Measurements from ENCODE around the gene GABRR1.

DNA sequence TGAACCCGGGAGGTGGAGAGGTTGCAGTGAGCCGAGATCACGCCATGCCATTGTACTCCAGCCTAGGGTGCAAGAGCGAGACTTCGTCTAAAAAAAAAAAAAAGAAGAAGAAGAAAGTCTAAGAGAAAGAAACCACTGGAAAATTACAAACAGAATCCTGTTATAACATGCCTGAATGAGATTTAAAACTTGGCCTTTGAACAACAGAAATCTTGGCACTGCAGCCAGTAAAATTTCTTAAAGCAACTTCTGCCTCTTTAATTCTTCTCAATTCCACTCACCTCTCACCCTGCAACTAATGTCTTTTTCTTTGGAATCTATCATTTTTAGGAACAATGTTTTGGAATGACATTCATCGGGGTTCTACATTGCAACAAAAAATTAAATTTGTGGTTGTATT is 45.0 kb downstream of the GABRR1 start:
- TF ChIP-seq, protein P1, sequence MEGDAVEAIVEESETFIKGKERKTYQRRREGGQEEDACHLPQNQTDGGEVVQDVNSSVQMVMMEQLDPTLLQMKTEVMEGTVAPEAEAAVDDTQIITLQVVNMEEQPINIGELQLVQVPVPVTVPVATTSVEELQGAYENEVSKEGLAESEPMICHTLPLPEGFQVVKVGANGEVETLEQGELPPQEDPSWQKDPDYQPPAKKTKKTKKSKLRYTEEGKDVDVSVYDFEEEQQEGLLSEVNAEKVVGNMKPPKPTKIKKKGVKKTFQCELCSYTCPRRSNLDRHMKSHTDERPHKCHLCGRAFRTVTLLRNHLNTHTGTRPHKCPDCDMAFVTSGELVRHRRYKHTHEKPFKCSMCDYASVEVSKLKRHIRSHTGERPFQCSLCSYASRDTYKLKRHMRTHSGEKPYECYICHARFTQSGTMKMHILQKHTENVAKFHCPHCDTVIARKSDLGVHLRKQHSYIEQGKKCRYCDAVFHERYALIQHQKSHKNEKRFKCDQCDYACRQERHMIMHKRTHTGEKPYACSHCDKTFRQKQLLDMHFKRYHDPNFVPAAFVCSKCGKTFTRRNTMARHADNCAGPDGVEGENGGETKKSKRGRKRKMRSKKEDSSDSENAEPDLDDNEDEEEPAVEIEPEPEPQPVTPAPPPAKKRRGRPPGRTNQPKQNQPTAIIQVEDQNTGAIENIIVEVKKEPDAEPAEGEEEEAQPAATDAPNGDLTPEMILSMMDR (conservative IDR thresholded peaks at IDR 0.05; ENCODE audit: low read length), result no peak
- no peak for TF ChIP-seq EZH2phosphoT487 (IDR thresholded peaks at IDR 0.05; ENCODE audit: borderline replicate concordance, low read depth, low read length)

Measured in OCI-LY7 (cell line).